ENCODE measurements around the gene ARHGAP23. TPM values are rescaled to one million over a fixed set of nuclear protein-coding genes. Genes with fewer than 3 reads are reported as not detected.

Gene ARHGAP23
- total and polyA plus RNA-seq, 2 experiments from 2014 or later: 21.4 to 150 TPM

GRCh38 chr17:38552343-38552742 lies 124.1 kb downstream of the ARHGAP23 start:
- Mint-ChIP-seq H3K27me3 (ENCODE audit: insufficient read depth, low read depth, poor library complexity) (peaks cover 10% of the 10 kb centered on the region), H3K4me1 (peaks cover 13% of the 10 kb centered on the region), H3K4me3 (no peak overlapping the region), H3K36me3 (ENCODE audit: low read depth) (no peaks in the 10 kb centered on the region), H3K27ac (no peak overlapping the region), H3K9me3 (no peaks in the 10 kb centered on the region)
- H3K4me2 ChIP-seq: no peak overlapping the region
- no peak overlapping the region for H2AFZ ChIP-seq
- no peaks in the 10 kb centered on the region for H3K36me3 ChIP-seq (ENCODE audit: insufficient read depth)
- H3K9me2 ChIP-seq (ENCODE audit: insufficient read depth): no peaks in the 10 kb centered on the region
- H3K4me3 ChIP-seq: no peak overlapping the region
- H3K27me3 ChIP-seq (ENCODE audit: insufficient read depth): peaks cover 14% of the 10 kb centered on the region
- no peaks in the 10 kb centered on the region for H4K20me1 ChIP-seq (replicated peaks; ENCODE audit: insufficient read depth)
- no peak overlapping the region for H3K27ac ChIP-seq (ENCODE audit: low read depth)
- DNase-seq (ENCODE audit: low spot score) (no peak), ATAC-seq (no peak)
- no peaks in the 10 kb centered on the region for H3F3A ChIP-seq (replicated peaks; ENCODE audit: low read depth)
- no peaks in the 10 kb centered on the region for H3K79me2 ChIP-seq (replicated peaks; ENCODE audit: insufficient read depth)
- no peaks in the 10 kb centered on the region; the same call in 1 of the 2 replicates for H3K4me1 ChIP-seq (ENCODE audit: insufficient read depth)
- TF ChIP-seq, protein P1, sequence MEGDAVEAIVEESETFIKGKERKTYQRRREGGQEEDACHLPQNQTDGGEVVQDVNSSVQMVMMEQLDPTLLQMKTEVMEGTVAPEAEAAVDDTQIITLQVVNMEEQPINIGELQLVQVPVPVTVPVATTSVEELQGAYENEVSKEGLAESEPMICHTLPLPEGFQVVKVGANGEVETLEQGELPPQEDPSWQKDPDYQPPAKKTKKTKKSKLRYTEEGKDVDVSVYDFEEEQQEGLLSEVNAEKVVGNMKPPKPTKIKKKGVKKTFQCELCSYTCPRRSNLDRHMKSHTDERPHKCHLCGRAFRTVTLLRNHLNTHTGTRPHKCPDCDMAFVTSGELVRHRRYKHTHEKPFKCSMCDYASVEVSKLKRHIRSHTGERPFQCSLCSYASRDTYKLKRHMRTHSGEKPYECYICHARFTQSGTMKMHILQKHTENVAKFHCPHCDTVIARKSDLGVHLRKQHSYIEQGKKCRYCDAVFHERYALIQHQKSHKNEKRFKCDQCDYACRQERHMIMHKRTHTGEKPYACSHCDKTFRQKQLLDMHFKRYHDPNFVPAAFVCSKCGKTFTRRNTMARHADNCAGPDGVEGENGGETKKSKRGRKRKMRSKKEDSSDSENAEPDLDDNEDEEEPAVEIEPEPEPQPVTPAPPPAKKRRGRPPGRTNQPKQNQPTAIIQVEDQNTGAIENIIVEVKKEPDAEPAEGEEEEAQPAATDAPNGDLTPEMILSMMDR (conservative IDR thresholded peaks at IDR 0.05; ENCODE audit: low read depth in 2 of 2): peak in 1 of 2 experiments; percentile 27; a peak in 2 of 4 replicates
- no peak for TF ChIP-seq POLR2AphosphoS5 (IDR thresholded peaks at IDR 0.05; ENCODE audit: low read depth)
- no peak for TF ChIP-seq ZNF331 (CRISPR knock-in tag; IDR thresholded peaks at IDR 0.05; ENCODE audit: low read depth)

GRCh38 chr17:38554430-38555350 lies 126.4 kb downstream of the ARHGAP23 start:
- DNase-seq (ENCODE audit: low spot score) (no peak), ATAC-seq (no peak)
- Histone ChIP-seq H3K79me2 (replicated peaks; ENCODE audit: insufficient read depth) (no peaks in the 10 kb centered on the region), H2AFZ (no peak overlapping the region), H3K27ac (ENCODE audit: low read depth) (no peak overlapping the region), H3K27me3 (ENCODE audit: insufficient read depth) (peaks cover 33% of the 10 kb centered on the region), H3K9me2 (ENCODE audit: insufficient read depth) (no peaks in the 10 kb centered on the region), H3K36me3 (ENCODE audit: insufficient read depth) (no peaks in the 10 kb centered on the region), H3K4me2 (no peak overlapping the region), H4K20me1 (replicated peaks; ENCODE audit: insufficient read depth) (no peaks in the 10 kb centered on the region), H3K4me3 (no peak overlapping the region), H3K4me1 (ENCODE audit: insufficient read depth) (peaks cover 12% of the 10 kb centered on the region; the same call in 1 of the 2 replicates), H3F3A (replicated peaks; ENCODE audit: low read depth) (peaks cover 6% of the 10 kb centered on the region)
- peaks cover 15% of the 10 kb centered on the region for H3K4me1 Mint-ChIP-seq
- no peaks in the 10 kb centered on the region for H3K9me3 Mint-ChIP-seq
- no peak overlapping the region for H3K4me3 Mint-ChIP-seq
- no peaks in the 10 kb centered on the region for H3K36me3 Mint-ChIP-seq (ENCODE audit: low read depth)
- peaks cover 28% of the 10 kb centered on the region for H3K27me3 Mint-ChIP-seq (ENCODE audit: insufficient read depth, low read depth, poor library complexity)
- H3K27ac Mint-ChIP-seq: no peak overlapping the region
- TF ChIP-seq EZH2 (IDR thresholded peaks at IDR 0.05; ENCODE audit: low read depth, unreplicated experiment) (no peak), ZNF331 (CRISPR knock-in tag; IDR thresholded peaks at IDR 0.05; ENCODE audit: low read depth) (no peak), ZNF114 (CRISPR knock-in tag; IDR thresholded peaks at IDR 0.05) (no peak), JUNB (IDR thresholded peaks at IDR 0.05; ENCODE audit: unreplicated experiment) (no peak), POLR2AphosphoS5 (IDR thresholded peaks at IDR 0.05; ENCODE audit: low read depth) (no peak), ETS1 (IDR thresholded peaks at IDR 0.05) (no peak), NANOG (IDR thresholded peaks at IDR 0.05; ENCODE audit: borderline replicate concordance) (no peak), CREB1 (CRISPR knock-in tag; IDR thresholded peaks at IDR 0.05; ENCODE audit: low read depth) (no peak), EZH2phosphoT487 (IDR thresholded peaks at IDR 0.05; ENCODE audit: unreplicated experiment) (no peak)
- TF ChIP-seq, protein P2, sequence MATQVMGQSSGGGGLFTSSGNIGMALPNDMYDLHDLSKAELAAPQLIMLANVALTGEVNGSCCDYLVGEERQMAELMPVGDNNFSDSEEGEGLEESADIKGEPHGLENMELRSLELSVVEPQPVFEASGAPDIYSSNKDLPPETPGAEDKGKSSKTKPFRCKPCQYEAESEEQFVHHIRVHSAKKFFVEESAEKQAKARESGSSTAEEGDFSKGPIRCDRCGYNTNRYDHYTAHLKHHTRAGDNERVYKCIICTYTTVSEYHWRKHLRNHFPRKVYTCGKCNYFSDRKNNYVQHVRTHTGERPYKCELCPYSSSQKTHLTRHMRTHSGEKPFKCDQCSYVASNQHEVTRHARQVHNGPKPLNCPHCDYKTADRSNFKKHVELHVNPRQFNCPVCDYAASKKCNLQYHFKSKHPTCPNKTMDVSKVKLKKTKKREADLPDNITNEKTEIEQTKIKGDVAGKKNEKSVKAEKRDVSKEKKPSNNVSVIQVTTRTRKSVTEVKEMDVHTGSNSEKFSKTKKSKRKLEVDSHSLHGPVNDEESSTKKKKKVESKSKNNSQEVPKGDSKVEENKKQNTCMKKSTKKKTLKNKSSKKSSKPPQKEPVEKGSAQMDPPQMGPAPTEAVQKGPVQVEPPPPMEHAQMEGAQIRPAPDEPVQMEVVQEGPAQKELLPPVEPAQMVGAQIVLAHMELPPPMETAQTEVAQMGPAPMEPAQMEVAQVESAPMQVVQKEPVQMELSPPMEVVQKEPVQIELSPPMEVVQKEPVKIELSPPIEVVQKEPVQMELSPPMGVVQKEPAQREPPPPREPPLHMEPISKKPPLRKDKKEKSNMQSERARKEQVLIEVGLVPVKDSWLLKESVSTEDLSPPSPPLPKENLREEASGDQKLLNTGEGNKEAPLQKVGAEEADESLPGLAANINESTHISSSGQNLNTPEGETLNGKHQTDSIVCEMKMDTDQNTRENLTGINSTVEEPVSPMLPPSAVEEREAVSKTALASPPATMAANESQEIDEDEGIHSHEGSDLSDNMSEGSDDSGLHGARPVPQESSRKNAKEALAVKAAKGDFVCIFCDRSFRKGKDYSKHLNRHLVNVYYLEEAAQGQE (IDR thresholded peaks at IDR 0.05; ENCODE audit: unreplicated experiment): no peak
- TF ChIP-seq, protein P1 (conservative IDR thresholded peaks at IDR 0.05; ENCODE audit: low read depth in 2 of 2): no peak

All from GM23338 (cell line).